Stimulated activated naive CD8-positive, alpha-beta T cell treated with anti-CD3 and anti-CD28 coated beads, Interleukin-15, amount 100 ng/mL, for 72 hours (primary cell): ENCODE results near the gene TNFSF18.
A peak's percentile ranks its signal among the peaks of the same experiment; 100 is the strongest.
"Not testable (repeated sequence)": the region's sequence is repeated elsewhere in the genome, so short reads cannot be mapped to it uniquely, and the experiment has no call there.

Source experiments
- ATAC-seq: fragments of 150-1000 bp; cut with Tn5 transposase; 2 replicates; pipeline ENCODE4 v1.10.0; 2021; ENCODE audit warnings: mild to moderate bottlenecking, moderate library complexity
- DNase-seq, 2 donors: peaks; one replicate each; pipeline ENCODE4 v3.0.0; 2021 to 2022
- H3K27ac Mint-ChIP-seq, 2 donors: one replicate each; pipeline ENCODE4 v1.8.0; 2022; ENCODE audit warnings: mild to moderate bottlenecking in 2 of 2, mixed read lengths in 2 of 2, moderate library complexity in 2 of 2
- H3K27me3 Mint-ChIP-seq: one replicate; pipeline ENCODE4 v1.8.0; 2022; ENCODE audit warnings: mixed read lengths
- H3K4me1 Mint-ChIP-seq: one replicate; pipeline ENCODE4 v1.8.0; 2022; ENCODE audit warnings: mild to moderate bottlenecking, mixed read lengths
- H3K4me3 Mint-ChIP-seq, 2 donors: one replicate each; pipeline ENCODE4 v1.8.0; 2022; ENCODE audit warnings: mild to moderate bottlenecking in 2 of 2, mixed read lengths in 2 of 2, moderate library complexity in 1 of 2
- H3K9me3 Mint-ChIP-seq, 2 donors: one replicate each; pipeline ENCODE4 v1.8.0; 2022; ENCODE audit warnings: mixed read lengths in 2 of 2

The TNFSF18 gene

DNA sequence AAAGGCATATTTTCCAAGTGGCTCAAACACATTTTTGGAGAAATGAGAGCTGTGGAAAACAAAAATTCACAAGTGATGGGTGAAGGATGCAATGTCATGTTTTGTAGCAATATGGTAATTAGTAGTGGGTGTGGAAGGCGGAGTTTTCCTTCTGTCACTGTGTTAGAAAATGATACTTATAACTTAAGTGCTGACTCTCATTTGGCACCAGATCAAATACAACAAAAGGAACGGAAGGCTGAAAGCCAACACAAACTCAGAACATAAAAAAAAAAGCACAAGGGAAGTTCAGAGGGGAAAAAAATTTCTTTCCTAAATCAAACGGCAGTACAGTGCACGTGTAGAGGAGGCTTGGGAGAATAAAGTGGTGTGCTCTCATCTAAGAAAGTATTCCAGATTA lies at the start of gene TNFSF18:
Gene TNFSF18 (minus strand): TSS at position 77 of the 400 bp plus-strand sequence. CDS start 45 bp downstream, at position 32.
- no peak for ATAC-seq
- peaks cover 8% of the 10 kb centered on the region for H3K4me1 Mint-ChIP-seq
- no peak for DNase-seq

DNA sequence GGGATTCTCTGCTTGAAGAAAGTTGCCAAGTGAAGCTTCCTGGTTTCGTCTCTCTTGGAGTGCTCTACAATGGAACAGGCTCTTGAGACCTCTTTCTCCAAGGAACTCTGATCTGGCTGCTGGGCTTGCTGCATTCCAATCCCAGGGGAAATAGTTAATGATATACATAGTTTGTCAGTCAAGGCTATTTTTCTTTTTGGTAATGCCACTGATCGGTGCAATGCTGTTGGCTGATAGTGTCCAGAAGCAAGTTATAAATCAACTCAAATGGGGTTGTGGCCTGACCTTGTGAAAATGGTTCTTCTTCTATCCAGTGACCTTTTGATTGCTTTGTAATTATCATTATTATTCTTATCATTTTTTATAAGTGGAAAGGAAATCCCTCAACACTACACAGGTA lies 48.4 kb upstream of the TNFSF18 start:
- no peaks in the 10 kb centered on the region for H3K4me1 Mint-ChIP-seq
- peaks cover 7% of the 10 kb centered on the region for H3K27me3 Mint-ChIP-seq
- H3K9me3 Mint-ChIP-seq = peaks cover 12 to 19% of the 10 kb centered on the region in 2 donors
- DNase-seq = no peak
- no peak overlapping the region for H3K4me3 Mint-ChIP-seq
- H3K27ac Mint-ChIP-seq = no peak overlapping the region
- ATAC-seq = no peak

More for the DNA sequence above, at the start of gene TNFSF18:
- no peak within 1 kb of the TSS for H3K4me3 Mint-ChIP-seq
- peaks cover 13% of the 10 kb centered on the region for H3K27me3 Mint-ChIP-seq
- H3K9me3 Mint-ChIP-seq = no peaks in the 10 kb centered on the region
- H3K27ac Mint-ChIP-seq = peak within 1 kb of the TSS in 1 of 2 donors; percentile 21

DNA sequence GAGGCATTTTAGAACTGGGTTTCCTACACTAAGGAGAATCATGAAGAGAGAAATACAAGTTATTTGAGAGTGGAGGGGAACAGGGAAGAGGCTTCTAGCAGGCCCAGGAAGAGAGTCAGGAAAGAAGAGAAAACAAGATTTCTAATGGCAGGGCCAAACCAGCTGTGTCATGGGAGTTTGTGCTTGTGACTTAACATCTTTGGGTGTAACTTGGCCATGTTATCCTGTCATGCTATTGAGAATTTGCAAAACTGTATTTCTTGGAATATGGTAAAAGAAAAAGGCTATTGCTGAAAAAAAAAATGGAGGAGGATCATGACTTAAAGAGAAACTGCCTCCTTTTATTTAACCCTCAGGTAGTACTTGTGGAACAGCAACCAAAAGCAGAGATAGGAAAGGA lies 47.4 kb upstream of the TNFSF18 start:
- H3K9me3 Mint-ChIP-seq = peaks cover 11 to 12% of the 10 kb centered on the region in 2 donors
- DNase-seq (no peak), ATAC-seq (no peak)
- peaks cover 7% of the 10 kb centered on the region for H3K27me3 Mint-ChIP-seq
- no peaks in the 10 kb centered on the region for H3K4me1 Mint-ChIP-seq
- no peak overlapping the region for H3K4me3 Mint-ChIP-seq
- no peak overlapping the region for H3K27ac Mint-ChIP-seq

- no peak overlapping the region for H3K4me3 Mint-ChIP-seq
- no peak for ATAC-seq
- peaks cover 7% of the 10 kb centered on the region for H3K27me3 Mint-ChIP-seq
- H3K4me1 Mint-ChIP-seq = no peaks in the 10 kb centered on the region
- no peak for DNase-seq
- no peak overlapping the region for H3K27ac Mint-ChIP-seq
- H3K9me3 Mint-ChIP-seq = peaks cover under 1 to 4% of the 10 kb centered on the region in 2 donors
Observed at GRCh38 chr1:173097001-173097400, 46.3 kb upstream of the TNFSF18 start.

DNA sequence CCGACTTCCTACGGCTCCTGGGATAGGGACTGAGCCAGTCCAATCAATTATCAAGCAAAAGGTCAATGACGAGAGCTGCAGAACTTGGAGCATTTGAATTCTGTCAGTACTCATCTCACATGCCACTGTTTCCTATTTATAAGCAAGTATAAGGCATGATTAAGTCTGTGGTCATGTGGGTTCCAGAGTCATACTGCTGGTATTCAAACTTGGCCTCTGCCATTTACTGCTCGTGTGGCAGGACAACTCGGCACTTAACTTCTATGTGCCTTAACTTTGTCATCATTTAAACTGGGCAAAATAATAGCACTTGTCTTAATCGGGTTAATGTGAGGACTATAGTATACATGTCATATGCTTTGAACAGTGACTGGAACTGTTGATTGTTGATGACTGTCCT lies 44.9 kb upstream of the TNFSF18 start:
- no peak overlapping the region for H3K4me3 Mint-ChIP-seq
- H3K9me3 Mint-ChIP-seq = peaks cover 0 to 4% of the 10 kb centered on the region in 2 donors
- peaks cover 14% of the 10 kb centered on the region for H3K27me3 Mint-ChIP-seq
- DNase-seq = no peak
- no peak for ATAC-seq
- H3K4me1 Mint-ChIP-seq = no peaks in the 10 kb centered on the region
- H3K27ac Mint-ChIP-seq = no peak overlapping the region

GRCh38 chr1:173094541-173094940 lies 43.8 kb upstream of the TNFSF18 start:
- Mint-ChIP-seq H3K4me3 (no peak overlapping the region), H3K27me3 (peaks cover 14% of the 10 kb centered on the region), H3K9me3 (peaks cover 0 to 4% of the 10 kb centered on the region in 2 donors), H3K4me1 (no peaks in the 10 kb centered on the region), H3K27ac (no peak overlapping the region)
- ATAC-seq (no peak), DNase-seq (no peak)

- no peak for DNase-seq
- peaks cover 14% of the 10 kb centered on the region for H3K27me3 Mint-ChIP-seq
- no peak overlapping the region for H3K4me3 Mint-ChIP-seq
- H3K4me1 Mint-ChIP-seq = no peaks in the 10 kb centered on the region
- H3K9me3 Mint-ChIP-seq = peaks cover 0 to 4% of the 10 kb centered on the region in 2 donors
- H3K27ac Mint-ChIP-seq = no peak overlapping the region
- ATAC-seq = no peak
Observed at GRCh38 chr1:173093691-173094445, 43.1 kb upstream of the TNFSF18 start.

DNA sequence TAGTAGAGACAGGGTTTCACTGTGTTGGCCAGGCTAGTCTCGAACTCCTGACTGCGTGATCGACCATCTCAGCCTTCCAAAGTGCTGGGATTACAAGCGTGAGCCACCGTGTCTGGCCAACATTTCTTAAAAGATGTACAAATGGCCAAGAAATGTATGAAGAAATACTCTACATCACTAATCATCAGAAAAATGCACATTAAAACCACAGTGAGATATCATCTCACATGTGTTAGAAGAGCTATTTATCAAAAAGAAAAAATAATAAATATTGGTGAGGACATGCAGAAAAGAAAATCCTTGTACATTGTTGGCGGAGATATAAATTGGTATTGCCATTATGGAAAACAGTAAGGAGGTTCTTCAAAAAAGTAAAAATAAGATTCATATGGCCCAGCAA lies 33.6 kb upstream of the TNFSF18 start:
- no peaks in the 10 kb centered on the region for H3K4me1 Mint-ChIP-seq
- peaks cover 0 to 14% of the 10 kb centered on the region in 2 donors for H3K9me3 Mint-ChIP-seq
- ATAC-seq (no peak), DNase-seq (no peak)
- no peak overlapping the region for H3K4me3 Mint-ChIP-seq
- no peak overlapping the region for H3K27ac Mint-ChIP-seq
- H3K27me3 Mint-ChIP-seq = peaks cover 8% of the 10 kb centered on the region

DNA sequence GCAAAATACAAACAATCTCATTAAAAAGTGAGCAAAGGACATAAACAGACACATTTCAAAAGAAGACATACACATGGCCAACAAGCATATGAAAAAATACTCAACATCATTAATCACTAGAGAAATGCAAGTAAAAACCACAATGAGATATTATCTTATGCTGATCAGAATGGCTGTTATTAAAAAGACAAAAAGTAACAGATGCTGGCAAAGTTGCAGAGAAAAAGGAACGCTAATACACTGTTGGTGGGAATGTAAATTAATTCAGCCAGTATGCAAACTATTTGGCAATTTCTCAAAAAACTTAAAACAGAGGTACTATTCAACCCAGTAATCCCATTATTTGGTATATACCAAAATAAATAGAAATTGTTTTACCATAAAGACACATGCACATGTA lies 32.2 kb upstream of the TNFSF18 start:
- H3K27me3 Mint-ChIP-seq = peaks cover 8% of the 10 kb centered on the region
- no peak for DNase-seq

GRCh38 chr1:173074217-173074616 lies 23.5 kb upstream of the TNFSF18 start:
- H3K9me3 Mint-ChIP-seq = peaks cover 9 to 17% of the 10 kb centered on the region in 2 donors
- DNase-seq, H3K27me3 Mint-ChIP-seq, H3K27ac Mint-ChIP-seq, ATAC-seq, H3K4me1 Mint-ChIP-seq, H3K4me3 Mint-ChIP-seq: not testable (repeated sequence)

More for the DNA sequence above, 32.2 kb upstream of the TNFSF18 start:
- H3K9me3 Mint-ChIP-seq = peaks cover 0 to 14% of the 10 kb centered on the region in 2 donors
- ATAC-seq = no peak
- no peak overlapping the region for H3K4me3 Mint-ChIP-seq
- no peaks in the 10 kb centered on the region for H3K4me1 Mint-ChIP-seq
- H3K27ac Mint-ChIP-seq = no peak overlapping the region

GRCh38 chr1:173064011-173064410 lies 13.3 kb upstream of the TNFSF18 start:
- DNase-seq (no peak), ATAC-seq (no peak)
- H3K27me3 Mint-ChIP-seq = no peaks in the 10 kb centered on the region
- H3K9me3 Mint-ChIP-seq = peaks cover 10 to 11% of the 10 kb centered on the region in 2 donors
- no peaks in the 10 kb centered on the region for H3K4me1 Mint-ChIP-seq
- no peak overlapping the region for H3K27ac Mint-ChIP-seq
- H3K4me3 Mint-ChIP-seq = no peak overlapping the region

GRCh38 chr1:173063171-173063570 lies 12.4 kb upstream of the TNFSF18 start:
- Mint-ChIP-seq H3K27me3 (no peaks in the 10 kb centered on the region), H3K27ac (no peak overlapping the region), H3K9me3 (peaks cover 10 to 11% of the 10 kb centered on the region in 2 donors), H3K4me3 (no peak overlapping the region), H3K4me1 (no peaks in the 10 kb centered on the region)
- DNase-seq (no peak), ATAC-seq (no peak)

DNA sequence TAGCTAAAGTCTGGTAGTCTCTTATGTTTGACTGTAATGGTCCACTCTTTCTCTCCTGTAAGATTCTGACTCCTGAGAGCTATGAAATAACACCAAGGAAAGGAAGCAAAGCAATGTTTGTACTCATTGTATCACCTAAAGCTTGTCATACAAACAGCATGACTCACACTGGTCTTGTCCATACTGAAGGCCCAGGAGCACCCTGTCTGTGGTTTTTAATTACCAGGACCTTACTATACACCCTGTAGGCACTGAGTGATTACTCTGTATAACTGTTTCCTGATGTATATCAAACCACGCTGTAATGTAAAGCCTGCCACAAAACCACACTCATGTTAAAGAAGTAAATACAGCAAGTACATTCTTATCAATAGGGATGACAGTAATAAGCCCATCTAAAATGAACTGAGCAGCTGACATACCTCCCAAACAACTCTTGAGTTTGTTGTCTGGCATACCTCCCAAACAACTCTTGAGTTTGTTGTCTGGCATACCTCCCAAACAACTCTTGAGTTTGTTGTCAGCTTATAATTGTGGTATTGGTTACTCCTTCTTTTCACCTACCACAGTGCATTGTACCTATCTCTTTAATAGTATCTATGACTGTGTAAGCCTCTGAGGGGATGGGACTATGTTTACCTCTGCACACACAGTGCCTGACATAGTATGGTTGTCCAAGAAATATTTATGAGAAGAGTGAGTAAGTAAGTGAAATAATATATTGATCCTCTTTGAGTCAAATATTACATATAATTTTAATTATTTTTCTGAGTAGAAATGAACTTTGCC lies 11.6 kb upstream of the TNFSF18 start:
- ATAC-seq = peak; percentile 56
- peak overlapping the region in 1 of 2 donors; percentile 34 for H3K27ac Mint-ChIP-seq
- peaks cover 10 to 11% of the 10 kb centered on the region in 2 donors for H3K9me3 Mint-ChIP-seq
- no peak for DNase-seq
- no peaks in the 10 kb centered on the region for H3K4me1 Mint-ChIP-seq
- H3K27me3 Mint-ChIP-seq = no peaks in the 10 kb centered on the region
- H3K4me3 Mint-ChIP-seq = no peak overlapping the region

DNA sequence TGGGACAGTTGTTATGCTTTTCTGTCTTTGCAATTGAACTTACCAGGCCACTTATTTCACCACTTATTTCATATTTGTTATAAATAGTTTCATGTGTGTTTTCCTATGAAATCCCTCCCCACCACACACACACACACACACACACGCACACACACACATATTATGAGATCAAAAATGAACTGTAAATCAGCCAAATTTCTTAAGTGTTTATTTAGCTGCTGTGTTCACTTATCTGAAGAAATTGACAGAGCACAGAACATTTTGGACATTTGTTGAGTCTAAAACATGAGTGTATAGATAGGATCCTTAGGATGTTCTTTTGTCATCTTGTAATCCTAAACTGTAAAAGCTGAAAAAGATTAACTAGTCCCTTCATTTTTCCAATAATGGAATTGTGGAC lies 7.8 kb upstream of the TNFSF18 start:
- no peaks in the 10 kb centered on the region for H3K9me3 Mint-ChIP-seq
- no peaks in the 10 kb centered on the region for H3K4me1 Mint-ChIP-seq
- ATAC-seq (no peak), DNase-seq (no peak)
- H3K4me3 Mint-ChIP-seq = no peak overlapping the region
- no peaks in the 10 kb centered on the region for H3K27me3 Mint-ChIP-seq
- no peak overlapping the region for H3K27ac Mint-ChIP-seq

DNA sequence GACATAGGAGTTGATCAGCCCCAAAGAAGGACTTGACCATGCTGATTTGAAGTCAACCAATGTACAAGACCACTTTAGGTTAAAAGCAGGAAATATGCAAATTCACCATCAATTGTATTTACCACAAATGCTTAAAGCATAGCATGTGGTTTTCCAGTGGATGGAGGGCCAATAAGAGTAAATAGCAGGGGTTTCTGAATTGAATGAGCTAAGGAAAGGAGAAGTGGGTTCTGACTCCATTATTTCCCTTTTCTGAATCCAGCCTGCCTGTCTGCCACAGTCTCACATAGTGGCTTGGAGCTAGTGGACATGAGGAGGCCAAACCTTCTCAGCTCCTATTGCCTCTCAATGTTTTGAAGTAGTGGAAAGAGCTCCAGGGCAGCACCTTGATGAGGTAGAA lies 7.2 kb upstream of the TNFSF18 start:
- DNase-seq (no peak), ATAC-seq (no peak)
- Mint-ChIP-seq H3K4me3 (no peak overlapping the region), H3K9me3 (no peaks in the 10 kb centered on the region), H3K27ac (no peak overlapping the region), H3K27me3 (no peaks in the 10 kb centered on the region), H3K4me1 (no peaks in the 10 kb centered on the region)

GRCh38 chr1:173056365-173056764 lies 5.6 kb upstream of the TNFSF18 start:
- ATAC-seq (no peak), DNase-seq (no peak)
- no peaks in the 10 kb centered on the region for H3K9me3 Mint-ChIP-seq
- no peaks in the 10 kb centered on the region for H3K4me1 Mint-ChIP-seq
- no peak overlapping the region for H3K4me3 Mint-ChIP-seq
- H3K27ac Mint-ChIP-seq = no peak overlapping the region
- H3K27me3 Mint-ChIP-seq = no peaks in the 10 kb centered on the region
